IPS-20b (cell line): ENCODE measurements around the gene ATP9B.

Experiments used
- H3K27ac ChIP-seq: one replicate; pipeline ENCODE4 v1.5.1; 2013; ENCODE audit warnings: low read length
- H3K27me3 ChIP-seq: 2 replicates; pipeline ENCODE4 v1.6.1; 2013; ENCODE audit warnings: mild to moderate bottlenecking, low read length, inconsistent platforms; ENCODE audit not compliant: insufficient read depth
- H3K36me3 ChIP-seq: 2 replicates; pipeline ENCODE4 v1.6.1; 2013; ENCODE audit warnings: low read depth, mild to moderate bottlenecking, inconsistent platforms, low read length, moderate library complexity; ENCODE audit not compliant: insufficient read depth
- H3K4me1 ChIP-seq: 2 replicates; pipeline ENCODE4 v1.6.1; 2013; ENCODE audit warnings: mild to moderate bottlenecking, control low read depth, inconsistent platforms, low read length, moderate library complexity; ENCODE audit not compliant: insufficient read depth
- H3K4me3 ChIP-seq: 2 replicates; pipeline ENCODE4 v1.5.1; 2013; ENCODE audit warnings: mild to moderate bottlenecking, low read length, inconsistent platforms
- H3K9ac ChIP-seq: 2 replicates; pipeline ENCODE4 v1.6.1; 2013; ENCODE audit warnings: low read depth, mild to moderate bottlenecking, inconsistent platforms, low read length, moderate library complexity
- H3K9me3 ChIP-seq: 2 replicates; pipeline ENCODE4 v1.6.1; 2013; ENCODE audit warnings: mild to moderate bottlenecking, low read depth, low read length, inconsistent platforms; ENCODE audit not compliant: insufficient read depth

Gene ATP9B

GRCh38 chr18:79427368-79428225 is 358.4 kb downstream of the ATP9B start:
- H3K27me3 ChIP-seq: peaks cover 7% of the 10 kb centered on the region; the same call in 1 of the 2 replicates
- H3K4me1 ChIP-seq: no peaks in the 10 kb centered on the region

More at GRCh38 chr18:79427368-79428225, 358.4 kb downstream of the ATP9B start:
- no peak overlapping the region for H3K27ac ChIP-seq
- H3K9ac ChIP-seq: no peak overlapping the region
- no peaks in the 10 kb centered on the region for H3K9me3 ChIP-seq
- no peaks in the 10 kb centered on the region for H3K36me3 ChIP-seq
- H3K4me3 ChIP-seq: no peak overlapping the region
